GM18909 (cell line): ENCODE measurements around the gene FAM20A.

Source experiments
- ATAC-seq: cut with Tn5 transposase; IDR thresholded peaks from one replicate; pipeline ENCODE4 v1.9.1; 2021; ENCODE audit warnings: mild to moderate bottlenecking; ENCODE audit not compliant: unreplicated experiment, poor library complexity

Gene FAM20A

DNA sequence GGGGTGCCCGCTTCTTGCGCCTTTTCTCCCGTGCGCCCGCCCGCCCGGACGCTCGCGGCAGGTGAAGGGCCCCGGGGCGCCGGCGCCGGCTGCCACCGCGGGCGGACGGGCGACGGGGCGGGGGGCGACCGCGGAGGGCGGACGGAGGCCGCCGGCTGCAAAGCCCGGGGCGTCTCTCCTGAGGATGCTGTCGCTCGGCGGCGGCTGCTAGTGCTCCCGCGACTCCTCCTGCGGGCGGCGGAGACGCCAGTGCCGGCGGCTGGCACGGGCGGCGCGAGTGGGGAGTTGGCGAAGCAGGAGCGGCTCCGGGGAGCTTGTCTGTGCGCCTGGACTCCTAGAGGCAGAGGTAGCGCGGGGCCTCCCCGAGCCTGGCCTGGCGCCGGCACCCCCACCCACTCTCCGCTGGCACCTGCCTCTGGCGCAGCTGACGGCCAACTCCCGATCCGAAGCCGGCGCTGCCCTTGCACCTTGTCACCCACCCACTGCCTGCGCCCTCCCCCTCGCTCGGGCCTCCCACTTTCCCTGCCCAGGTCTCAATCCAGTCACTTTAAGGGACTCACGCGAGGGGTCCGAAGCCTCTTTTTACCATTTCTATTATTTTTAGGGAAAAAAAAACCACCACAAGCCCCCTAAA lies at the start of gene FAM20A:
Gene FAM20A (minus strand): TSS at position 437 of the 634 bp plus-strand sequence. CDS start 701 bp downstream, outside the sequence.
- no peak for ATAC-seq

DNA sequence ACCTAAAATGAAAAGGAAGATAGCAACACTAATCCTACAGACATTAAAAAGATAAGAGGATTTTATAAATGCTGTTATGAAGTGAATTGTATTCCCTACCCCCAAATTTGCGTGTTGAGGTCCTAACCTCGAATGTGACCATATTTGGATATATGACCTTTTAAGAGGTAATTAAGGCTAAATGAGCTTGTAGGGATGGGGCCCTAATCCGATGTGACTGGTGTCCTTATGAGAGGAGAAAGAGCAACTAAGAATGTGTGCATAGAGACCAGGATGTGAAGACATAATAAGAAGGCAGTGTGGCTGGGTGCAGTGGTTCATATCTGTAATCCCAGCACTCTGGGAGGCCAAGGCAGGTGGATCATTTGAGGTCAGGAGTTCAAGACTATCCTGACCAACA lies 48.2 kb upstream of the FAM20A start:
- ATAC-seq, result no peak

DNA sequence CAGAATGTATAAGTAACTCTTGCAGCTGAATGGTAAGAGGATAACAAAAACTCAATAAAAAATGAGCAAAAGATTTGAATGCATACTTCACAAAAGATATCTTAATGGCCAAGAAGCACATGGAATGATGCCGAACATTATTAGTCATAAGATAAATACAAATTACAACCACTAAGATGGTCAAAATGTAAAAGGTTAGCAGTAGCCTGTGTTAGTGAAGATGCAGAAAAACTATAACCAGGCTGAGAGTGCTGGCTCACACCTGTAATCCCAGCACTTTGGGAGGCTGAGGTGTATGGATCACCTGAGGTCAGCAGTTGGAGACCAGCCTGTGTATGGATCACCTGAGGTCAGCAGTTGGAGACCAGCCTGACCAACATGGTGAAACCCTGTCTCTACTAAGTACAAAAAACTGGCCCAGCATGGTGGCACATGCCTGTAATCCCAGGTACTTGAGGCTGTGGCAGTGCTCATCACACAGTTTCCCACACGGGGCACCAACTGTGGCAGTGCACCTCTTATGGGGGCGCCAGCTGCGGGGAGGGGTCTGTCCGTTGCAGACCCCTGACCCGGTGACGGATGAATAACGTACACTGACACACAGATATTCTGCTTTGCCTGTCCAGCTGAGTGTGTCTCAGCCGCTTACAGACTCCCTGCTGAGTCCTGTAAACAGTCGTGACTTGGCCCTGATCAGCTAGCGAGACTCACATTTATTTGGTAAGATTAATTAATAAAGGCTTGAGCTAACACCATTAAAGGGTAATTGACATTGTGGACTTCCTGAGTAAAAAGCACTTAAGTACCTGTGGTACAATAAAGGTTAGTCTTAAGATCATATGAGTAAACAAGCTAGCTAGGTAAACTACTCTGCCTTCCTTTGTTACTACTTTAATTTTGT lies 45.7 kb upstream of the FAM20A start:
- ATAC-seq, result no peak

DNA sequence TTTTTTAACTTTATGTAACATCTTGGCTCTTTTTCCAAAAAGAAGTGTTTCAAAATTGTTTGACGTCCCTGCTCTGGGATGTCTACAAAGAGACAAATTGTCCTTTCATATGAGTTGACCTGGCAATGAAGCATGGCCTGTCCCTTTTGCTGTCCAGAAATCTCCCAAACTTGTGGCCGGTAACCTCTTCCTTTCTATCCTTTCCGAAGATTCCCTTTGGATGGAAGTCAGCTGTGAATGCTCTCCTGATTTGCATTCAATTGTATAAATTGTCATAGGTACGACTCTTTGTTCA lies 40.9 kb upstream of the FAM20A start:
- no peak for ATAC-seq

DNA sequence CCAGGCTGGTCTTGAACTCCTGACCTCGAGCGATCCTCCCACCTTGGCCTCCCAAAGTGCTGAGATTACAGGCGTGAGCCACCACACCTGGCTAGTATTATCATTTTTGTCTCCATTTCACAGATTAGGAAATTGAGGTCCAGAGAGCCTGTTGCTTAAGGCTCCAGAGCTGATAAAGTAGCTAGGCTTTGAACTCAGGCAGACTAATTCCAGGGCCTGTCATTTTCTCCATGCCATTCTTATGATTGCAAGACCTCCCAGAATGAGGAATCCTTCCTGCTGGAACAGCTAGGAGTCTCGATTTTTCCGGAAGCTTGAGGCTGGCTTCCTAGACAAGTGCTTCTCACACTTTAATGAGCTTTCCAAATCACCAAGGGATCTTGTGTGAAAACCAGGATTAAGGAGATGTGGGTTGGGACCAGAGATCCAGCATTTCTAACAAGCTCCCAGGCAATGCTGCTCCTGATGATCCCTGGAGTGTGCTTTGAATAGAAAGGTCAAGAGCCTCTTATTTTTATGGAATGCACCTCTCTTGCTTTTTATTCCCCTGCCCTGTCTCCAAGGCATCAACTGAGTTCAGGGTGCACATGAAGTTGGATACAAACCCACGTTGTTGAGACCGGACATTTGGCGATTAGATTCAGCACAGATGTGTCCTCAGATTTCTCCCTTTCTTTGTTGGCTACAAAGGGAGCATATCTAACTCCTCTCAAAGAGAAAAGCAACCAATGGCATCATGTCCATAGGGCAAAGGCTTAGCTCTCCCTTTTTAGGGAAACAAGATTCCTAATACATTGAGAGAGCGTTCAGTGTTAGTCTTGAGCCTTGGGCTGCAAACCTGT lies 40.3 kb upstream of the FAM20A start:
- ATAC-seq, result no peak

DNA sequence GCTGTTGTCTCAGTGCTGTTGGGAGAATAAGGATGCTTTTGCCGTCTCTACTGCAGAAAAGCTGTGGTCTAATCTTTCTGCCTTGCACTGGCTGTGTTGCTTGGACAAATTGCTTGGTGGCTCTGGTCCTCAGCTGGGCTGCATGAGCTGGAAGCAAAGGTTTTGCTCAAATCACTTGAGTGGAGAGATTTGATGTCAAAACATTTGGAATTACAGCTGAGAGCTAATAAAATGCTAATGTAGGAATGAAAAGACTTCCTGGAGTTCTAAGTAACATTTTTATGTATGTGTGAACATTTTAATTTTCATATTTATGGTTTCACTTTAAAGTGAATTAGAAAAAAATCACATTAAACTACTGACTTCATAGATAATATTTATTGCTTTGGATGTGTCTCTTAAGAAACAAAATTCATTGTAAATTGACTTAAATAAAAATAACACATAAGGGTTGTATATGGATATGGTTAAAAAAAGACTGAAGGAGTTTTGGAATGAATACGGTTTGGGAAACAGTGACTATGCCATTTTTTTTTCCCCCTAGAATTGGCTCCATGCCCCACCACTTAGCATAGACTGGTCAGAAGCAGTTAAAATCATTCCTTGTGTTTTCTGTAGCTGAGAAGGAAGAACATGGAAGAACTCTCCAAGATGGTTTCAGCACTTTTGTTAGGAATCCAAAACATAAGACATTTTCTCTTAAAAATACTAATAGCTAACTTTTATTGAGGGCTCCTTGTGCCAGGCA lies 39.2 kb upstream of the FAM20A start:
- ATAC-seq, result no peak

DNA sequence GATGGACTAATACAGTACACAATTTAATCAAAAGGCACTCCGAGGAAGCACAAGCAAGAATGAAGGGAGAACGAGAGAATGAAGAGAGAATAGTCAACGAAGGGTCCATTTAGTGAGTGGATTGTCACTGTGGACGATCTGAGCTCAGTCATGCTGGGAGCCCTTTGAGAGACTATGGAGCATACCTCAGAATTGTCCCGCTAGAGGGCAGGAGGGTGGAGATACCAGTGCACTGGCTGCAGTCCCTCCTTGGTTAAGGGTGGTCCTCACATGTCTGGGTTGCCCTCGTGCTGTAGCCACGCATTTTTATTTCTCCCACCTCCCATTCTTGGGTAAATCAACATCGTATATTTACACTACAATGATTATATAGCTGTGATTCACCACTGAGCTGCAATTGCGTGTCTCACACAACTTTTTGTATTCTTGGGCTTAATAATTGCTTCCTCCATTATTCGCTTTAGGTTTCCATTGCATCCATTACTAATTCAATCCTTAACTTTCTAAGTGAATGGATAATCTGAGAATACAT lies 33.2 kb upstream of the FAM20A start:
- no peak for ATAC-seq

DNA sequence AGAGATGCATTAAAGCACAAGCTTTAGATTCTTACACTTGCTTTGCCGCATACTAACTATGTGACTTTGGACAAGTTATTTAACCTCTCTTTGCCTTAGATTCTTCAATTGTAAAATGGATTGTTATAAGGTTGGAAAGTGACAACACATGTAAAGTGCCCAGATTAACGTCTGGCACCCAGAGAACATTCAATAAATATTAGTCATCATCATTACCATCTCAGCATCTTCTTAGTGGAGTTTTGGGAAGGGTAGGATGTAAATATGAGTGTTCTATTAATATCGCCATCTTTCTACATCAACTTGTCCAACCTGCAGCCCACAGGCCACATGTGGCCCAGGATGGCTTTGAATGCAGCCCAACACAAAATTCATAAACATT lies 27.4 kb upstream of the FAM20A start:
- no peak for ATAC-seq

DNA sequence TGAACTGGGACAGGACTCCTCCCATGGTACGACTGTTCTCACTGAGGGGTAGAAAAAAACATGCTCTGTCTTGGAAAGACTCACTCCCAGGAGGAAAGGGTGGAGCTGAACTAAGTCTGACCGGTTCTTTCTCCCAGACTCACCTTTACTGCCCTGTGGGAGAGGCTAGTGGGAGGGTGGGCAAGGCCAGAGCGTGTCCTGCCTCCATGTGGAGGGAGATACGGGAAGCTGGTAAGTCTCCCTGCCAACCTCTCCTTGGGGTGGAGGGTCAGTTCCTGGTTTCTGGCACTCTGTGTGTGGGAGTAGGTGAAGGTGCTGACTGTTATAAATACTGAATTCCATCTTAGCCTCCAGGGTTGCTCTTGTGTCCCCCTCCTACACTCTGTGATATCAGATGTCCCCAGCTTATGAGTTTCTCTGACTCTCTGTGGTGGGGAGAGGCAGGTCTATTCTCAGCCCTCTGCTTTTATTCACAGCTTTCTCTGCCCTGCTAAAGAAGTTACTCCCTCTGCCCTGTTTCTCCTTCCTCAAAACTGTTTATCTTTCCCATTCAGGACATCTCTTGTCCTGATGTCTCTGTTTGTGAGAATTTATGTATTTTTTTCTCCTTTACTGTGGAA lies 26.9 kb upstream of the FAM20A start:
- ATAC-seq, result no peak

DNA sequence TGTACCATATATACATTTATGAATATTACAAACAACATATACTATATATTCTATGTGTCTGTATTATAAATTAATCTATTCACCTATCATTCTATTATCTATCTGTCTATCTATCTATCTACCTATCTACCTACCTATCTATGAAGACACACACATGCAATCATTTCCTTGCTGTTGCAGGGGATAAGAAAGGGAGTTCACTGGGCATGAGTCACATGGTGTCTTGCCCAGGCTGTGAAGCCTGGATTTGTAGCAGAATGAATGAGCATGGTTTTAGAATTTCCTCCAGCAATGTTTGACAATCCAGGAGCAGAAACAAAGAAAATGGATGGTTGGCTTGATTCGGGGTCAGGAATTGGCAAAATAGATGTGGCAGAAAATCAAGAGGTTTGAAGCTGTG lies 23.2 kb upstream of the FAM20A start:
- no peak for ATAC-seq

DNA sequence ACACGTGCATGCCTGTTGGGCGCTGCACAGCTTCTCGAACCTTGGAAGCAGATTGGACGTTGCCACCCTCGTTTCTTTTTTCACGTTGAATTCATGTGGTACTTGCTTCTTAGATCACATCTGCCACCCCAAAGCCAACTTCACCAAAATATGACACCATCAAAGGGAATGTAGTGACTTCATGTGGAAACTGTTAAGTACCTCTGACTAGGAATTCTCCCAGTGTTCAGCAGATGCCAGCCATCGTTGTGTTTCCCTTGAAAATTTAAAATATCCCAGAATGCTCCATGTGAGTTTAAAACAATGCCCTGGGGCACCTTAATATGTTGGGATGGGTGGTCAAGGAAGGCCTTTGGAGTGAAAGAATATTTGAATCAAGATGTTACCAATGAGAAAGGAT lies 22.6 kb upstream of the FAM20A start:
- ATAC-seq, result no peak

DNA sequence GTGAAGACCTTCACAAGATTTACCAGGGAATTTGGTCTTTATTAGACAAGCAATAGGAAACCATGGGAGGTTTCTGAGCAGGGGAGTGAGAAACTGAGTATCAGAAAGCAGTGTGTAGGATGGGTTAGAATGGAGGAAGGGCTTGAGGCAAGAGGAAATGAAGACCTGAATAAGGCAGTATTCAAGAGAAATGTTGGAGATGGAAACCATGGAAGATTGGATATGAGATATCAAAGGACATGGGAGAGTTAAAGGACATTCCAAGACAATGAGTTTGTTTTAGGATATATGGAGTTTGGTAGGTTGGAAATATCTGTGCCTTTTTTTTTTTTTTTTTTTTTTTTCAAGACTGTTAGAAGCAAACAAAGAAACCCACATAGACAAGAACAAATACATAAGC lies 21.3 kb upstream of the FAM20A start:
- no peak for ATAC-seq

DNA sequence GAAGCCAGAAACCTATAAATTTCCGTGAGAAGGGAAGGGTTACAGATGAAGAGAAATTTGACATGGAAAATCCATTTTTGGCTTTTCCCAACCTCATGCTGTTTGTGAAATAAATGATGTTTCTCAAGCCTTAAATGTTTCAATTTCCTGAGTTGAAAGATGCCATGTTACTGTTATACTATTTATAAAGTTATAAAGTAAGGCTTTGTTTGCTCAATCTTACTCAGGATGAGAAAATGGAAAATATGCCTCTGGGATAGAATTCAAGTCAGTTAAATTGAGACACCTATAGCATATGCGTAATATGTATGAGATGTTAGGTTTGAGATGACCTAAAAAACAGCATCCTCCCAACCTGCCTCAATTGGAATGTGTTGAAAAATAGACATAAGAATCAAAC lies 19.9 kb upstream of the FAM20A start:
- ATAC-seq, result no peak

DNA sequence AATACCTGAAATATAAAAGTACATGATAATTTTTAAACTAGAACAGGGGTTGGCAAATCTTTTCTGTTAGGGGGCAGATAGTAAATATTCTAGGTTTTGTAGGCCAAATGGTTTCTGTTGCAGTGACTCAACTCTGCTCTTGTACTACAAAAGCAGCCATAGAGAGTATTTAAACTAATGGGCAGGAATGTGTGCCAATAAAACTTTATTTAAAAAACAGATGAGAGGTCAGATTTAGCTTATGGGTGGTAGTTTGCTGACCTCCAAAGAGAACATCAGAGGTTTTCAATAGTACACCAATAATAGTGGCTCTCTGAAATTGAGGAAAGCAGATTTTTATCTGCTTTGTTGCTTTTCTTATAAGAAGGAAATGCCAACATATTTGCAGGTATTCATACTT lies 15.2 kb upstream of the FAM20A start:
- no peak for ATAC-seq

DNA sequence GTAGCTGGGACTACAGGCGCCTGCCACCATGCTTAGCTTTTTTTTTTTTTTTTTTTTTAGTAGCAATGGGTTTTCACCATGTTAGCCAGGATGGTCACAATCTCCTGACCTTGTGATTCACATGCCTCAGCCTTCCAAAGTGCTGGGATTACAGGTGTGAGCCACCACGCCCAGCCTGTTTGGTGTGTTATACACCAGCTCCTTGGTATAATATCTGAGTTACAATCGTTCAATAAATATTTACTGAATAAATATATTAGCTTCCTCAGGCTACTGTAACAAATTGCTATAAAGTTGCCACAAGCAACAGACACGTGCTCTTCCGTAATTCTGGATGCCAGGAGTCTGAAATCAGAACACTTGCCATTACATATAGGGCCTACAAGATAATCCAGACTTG lies 13.6 kb upstream of the FAM20A start:
- no peak for ATAC-seq

DNA sequence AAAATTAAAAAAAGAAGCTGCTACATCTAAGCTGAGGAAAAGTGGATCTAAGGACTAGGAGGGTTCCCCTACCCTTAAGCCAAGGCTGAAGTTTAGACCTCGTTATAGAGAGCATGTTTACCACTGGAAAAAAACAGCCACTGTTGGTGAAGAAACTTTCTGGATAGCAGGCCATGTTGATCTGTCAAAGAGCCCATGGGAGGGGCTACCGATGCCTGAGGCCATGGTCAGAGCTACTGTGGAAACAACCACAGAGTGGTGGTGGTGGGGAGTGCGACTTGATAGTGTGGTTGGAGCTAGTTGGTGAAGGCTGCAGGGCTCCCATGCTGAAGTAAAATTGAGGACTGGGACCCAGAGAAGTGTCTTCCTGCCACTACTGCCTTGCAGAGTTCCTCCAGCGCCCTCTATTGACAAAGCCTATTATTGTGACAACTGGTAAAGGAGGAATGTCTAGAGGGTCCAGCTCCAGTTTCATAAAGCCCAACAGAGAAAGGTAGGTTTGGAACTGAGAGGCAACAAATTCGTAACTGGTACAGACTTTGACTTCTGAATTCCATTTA lies 12.7 kb upstream of the FAM20A start:
- no peak for ATAC-seq

DNA sequence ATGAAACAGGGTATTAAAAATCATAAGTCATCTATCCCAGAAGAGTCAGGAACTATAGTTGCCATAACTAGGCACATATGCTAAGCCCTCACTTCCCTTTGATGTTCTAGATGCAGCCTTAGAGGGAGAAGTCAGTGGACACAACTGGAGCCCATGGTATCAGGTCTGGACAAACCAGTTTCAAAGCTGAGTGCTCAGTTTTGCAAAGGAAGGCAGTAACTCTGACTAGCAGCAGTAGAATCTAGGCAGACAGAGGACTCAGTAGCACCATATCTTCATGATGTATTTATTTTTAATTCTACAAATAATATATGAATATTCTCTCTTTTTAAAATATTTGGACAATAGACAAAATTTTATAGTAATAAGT lies 11.7 kb upstream of the FAM20A start:
- no peak for ATAC-seq

DNA sequence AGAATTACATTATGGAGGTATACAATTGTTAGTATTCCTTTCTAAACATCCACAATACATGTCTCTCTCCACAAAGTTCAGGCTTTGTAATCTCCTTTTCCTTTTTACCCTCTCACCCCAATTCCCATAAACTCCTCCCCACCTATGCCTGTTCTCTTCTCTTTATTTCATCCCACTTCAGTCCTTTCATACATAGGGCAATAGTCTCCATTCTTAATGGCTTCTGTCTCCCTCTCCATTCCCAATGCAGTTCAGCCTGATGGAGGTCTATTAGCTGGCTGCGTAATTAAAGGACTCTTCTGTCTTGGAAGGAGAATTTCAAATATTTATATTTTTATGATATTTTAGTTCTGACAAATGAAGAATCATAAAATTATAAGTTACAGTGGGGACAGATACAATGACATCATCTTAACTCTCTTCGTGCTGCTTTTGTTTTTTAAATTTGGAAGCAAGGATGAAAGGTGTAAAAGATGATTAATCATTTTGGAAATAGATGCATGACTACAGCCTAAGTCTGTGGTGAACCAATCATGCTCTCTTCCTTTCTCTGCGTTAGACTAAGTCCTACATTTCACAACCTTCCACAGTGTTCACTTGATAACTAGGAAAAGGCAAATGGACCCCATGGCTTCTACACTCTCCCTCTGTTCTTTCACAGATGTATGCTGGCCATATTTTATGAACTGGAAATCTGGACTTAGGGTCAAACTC lies 11.2 kb upstream of the FAM20A start:
- no peak for ATAC-seq
